Right lobe of liver (tissue), 6 donors: Measurements from ENCODE around the gene KSR2. TPM values are rescaled to one million over a fixed set of nuclear protein-coding genes. Genes with fewer than 3 reads are reported as not detected.

ENCODE experiments used
- ATAC-seq, 4 donors: fragments of 200-7000 bp; cut with Tn5 transposase; one replicate each; pipeline ENCODE4 v1.9.1; 2020; ENCODE audit warnings: mild to moderate bottlenecking in 4 of 4, moderate library complexity in 4 of 4
- DNase-seq, 3 donors: peaks; one replicate each; pipeline ENCODE4 v3.0.0-alpha.2; 2020
- H3K27ac ChIP-seq, 3 donors: fragments of 200-600 bp; one replicate each; pipeline ENCODE4 v1.8.0; 2022
- H3K27me3 ChIP-seq, 2 donors: fragments of 200-600 bp; one replicate each; pipeline ENCODE4 v1.8.0; 2022
- H3K36me3 ChIP-seq, 4 donors: fragments of 200-600 bp; sonication (generic) in 1 of 4; one replicate each; pipeline versions ENCODE4 v1.5.1 to v1.8.0; 2017 to 2022; ENCODE audit warnings: control low read depth in 1 of 4
- H3K4me1 ChIP-seq, 4 donors: fragments of 200-600 bp; sonication (generic) in 1 of 4; one replicate each; pipeline versions ENCODE4 v1.5.1 to v1.8.0; 2017 to 2022; ENCODE audit warnings: control low read depth in 1 of 4
- H3K4me3 ChIP-seq, 3 donors: fragments of 200-600 bp; one replicate each; pipeline ENCODE4 v1.8.0; 2022
- H3K9me3 ChIP-seq, 4 donors: fragments of 200-600 bp; sonication (generic) in 1 of 4; one replicate each; pipeline versions ENCODE4 v1.5.1 to v1.8.0; 2017 to 2022; ENCODE audit warnings: control low read depth in 1 of 4
- CTCF ChIP-seq, 4 donors: fragments of 200-600 bp in 3 of 4; fragments of 450-650 bp in 1 of 4; IDR thresholded peaks; one replicate each; pipeline versions ENCODE4 v1.5.1 to v1.8.0; 2016 to 2022; ENCODE audit warnings: antibody characterized with exemption in 4 of 4, mild to moderate bottlenecking in 2 of 4
- POLR2A ChIP-seq: fragments of 450-650 bp; IDR thresholded peaks from one replicate; pipeline ENCODE4 v1.6.1; 2017; ENCODE audit warnings: antibody characterized with exemption, mild to moderate bottlenecking
- WGBS: methylation state at CpG from one replicate; pipeline ENCODE4 v1.1.6; 2018; ENCODE audit warnings: low coverage, low lambda C conversion rate; ENCODE audit not compliant: insufficient coverage; ENCODE audit errors: missing lambda C conversion rate; 5-methylcytosine and 5-hydroxymethylcytosine counted together
- intact Hi-C, 2 donors: fragments of 100-400 bp; cut with DNase I; formaldehyde crosslinking; loops; one replicate each; pipeline versions ENCODE4 v1.11.2 to v1.14.1; 2022
- total RNA-seq, 6 experiments: library from RNA; depleted of rRNA in 2 of 6; stranded (reverse); fragments of >200 nt in 2 of 6; fragmentation: NEBNext Ultra II Directional in 3 of 6; extraction: Animal tissue kit (Norgen Biotek cat#: 25700) in 3 of 6; gene quantifications; one replicate each; pipeline versions ENCODE4 v1.1.0 to v1.2.4, GENCODE V29; 2016 to 2023
- donor health status: DM: no; HTN: yes; CAD: no.
- donor health status: DM: no; HTN: no; CAD: no.
- donor health status: DM: no; HTN: no; CAD: no.
- donor health status: DM: no; HTN: yes; CAD: no.
- donor health status: DM: no; HTN: yes; CAD: no.

Gene KSR2
- total RNA-seq, 6 experiments from 2014 or later = 0.02 to 0.07 (median 0.02) TPM; not detected in 2

DNA sequence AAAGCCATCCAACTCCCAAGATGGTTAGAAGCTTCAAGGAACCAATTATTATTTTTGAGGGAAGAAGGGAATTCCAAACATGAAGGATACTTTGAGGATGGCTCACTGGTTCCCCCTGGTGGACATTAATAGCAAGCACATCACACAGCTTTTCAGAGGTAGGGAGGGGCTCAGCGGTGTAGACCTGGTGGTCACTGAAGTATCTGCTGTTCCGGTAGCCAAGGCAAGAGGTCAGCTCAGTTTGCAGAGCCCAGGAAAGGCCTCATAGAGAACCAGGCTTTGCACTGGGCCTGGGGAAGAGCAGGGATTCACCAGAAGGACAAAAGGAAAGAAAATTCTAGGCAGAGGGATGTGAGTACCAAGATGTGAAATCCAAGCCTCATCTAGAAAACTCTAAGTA is 118.7 kb downstream of the KSR2 start:
- H3K4me1 ChIP-seq = no peaks in the 10 kb centered on the region
- WGBS = 6% methylated on average over 2 of the region's 2 CpGs
- ATAC-seq = peak; percentile 57 to 67 (median 64)
- no peaks in the 10 kb centered on the region for H3K36me3 ChIP-seq
- no peaks in the 10 kb centered on the region for H3K27me3 ChIP-seq
- intact Hi-C loops = no loop called here
- no peak overlapping the region for H3K4me3 ChIP-seq
- TF ChIP-seq POLR2A = no peak
- peak; percentile 66 to 91 (median 88) for TF ChIP-seq CTCF (IDR thresholded peaks at IDR 0.05)
- no peaks in the 10 kb centered on the region for H3K9me3 ChIP-seq
- H3K27ac ChIP-seq = no peak overlapping the region
- no peak for DNase-seq

DNA sequence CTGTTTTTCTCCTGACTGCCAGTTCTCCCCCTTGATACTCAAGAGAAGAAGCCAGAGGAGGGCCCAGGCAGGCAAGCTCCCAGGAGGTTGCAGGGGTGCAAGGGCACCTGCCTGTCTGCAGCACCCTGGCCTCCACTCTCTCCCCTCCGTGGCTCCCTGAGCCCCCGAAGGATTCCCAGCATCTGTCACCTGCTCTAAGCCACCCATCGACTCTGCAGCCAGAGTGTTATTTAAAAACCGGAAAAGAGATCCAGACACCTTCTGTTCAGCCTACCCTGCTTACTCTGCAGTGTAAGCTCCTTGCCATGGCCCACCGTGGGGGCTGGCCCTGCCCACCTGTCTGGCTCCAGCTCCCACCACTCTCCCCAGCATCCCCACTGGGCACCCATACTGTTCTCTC is 121.4 kb downstream of the KSR2 start:
- intact Hi-C loops = loop anchor here in 1 of 2 donors (10.0 kb wide), 1 partner anchor 613 kb away; no protein-coding TSS in a partner anchor

GRCh38 chr12:117845271-117845904 is 123.4 kb downstream of the KSR2 start:
- Histone ChIP-seq H3K27me3 (no peaks in the 10 kb centered on the region), H3K9me3 (no peaks in the 10 kb centered on the region), H3K27ac (no peak overlapping the region), H3K4me1 (no peaks in the 10 kb centered on the region), H3K36me3 (no peaks in the 10 kb centered on the region), H3K4me3 (no peak overlapping the region)
- no peak for DNase-seq
- intact Hi-C loops = loop anchor here in 1 of 2 donors (10.0 kb wide), 1 partner anchor 611 kb away; no protein-coding TSS in a partner anchor
- WGBS = 42% methylated on average over 7 of the region's 7 CpGs
- ATAC-seq = no peak
- TF ChIP-seq POLR2A = no peak
- no peak for TF ChIP-seq CTCF (IDR thresholded peaks at IDR 0.05)

More for the DNA sequence above, 121.4 kb downstream of the KSR2 start:
- 39% methylated on average over 5 of the region's 5 CpGs for WGBS
- Histone ChIP-seq H3K9me3 (no peaks in the 10 kb centered on the region), H3K27ac (no peak overlapping the region), H3K36me3 (no peaks in the 10 kb centered on the region), H3K4me1 (no peaks in the 10 kb centered on the region), H3K4me3 (no peak overlapping the region), H3K27me3 (no peaks in the 10 kb centered on the region)
- DNase-seq (no peak), ATAC-seq (no peak)
- TF ChIP-seq POLR2A = no peak
- no peak for TF ChIP-seq CTCF (IDR thresholded peaks at IDR 0.05)

DNA sequence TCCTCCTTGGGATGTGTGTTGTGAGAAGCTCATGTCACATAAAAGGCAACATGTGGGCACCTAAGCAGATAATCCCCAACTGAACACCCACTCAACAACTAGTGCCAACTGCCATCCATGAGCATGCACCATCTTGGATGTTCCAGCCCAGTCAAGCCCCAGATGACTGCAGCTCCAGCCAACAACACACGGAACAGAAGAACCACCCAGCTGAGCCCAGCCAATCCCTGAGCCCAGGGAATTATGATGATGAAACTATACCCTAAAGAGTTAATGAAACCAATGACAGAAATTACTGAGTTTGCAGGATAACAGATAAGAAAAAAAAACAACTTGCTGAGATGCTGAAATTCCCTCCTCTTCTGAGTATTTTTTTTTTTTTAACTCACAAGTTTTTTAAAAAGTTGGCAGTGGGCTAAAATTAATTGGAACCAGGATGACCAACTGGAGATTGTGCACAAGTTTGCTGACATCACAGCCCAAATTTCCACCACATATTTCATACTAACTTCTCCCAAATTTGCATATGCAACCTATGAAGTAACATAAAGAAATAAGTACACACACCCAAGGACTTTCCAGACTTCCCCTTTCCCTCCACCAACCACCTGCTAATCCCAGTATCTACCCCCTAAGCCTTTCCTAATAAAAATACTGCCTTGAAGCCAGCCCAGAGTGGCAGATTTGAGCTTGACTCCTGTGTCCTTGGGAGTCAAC is 124.5 kb downstream of the KSR2 start:
- Histone ChIP-seq H3K27me3 (no peaks in the 10 kb centered on the region), H3K4me1 (no peaks in the 10 kb centered on the region), H3K9me3 (no peaks in the 10 kb centered on the region), H3K27ac (no peak overlapping the region), H3K36me3 (no peaks in the 10 kb centered on the region), H3K4me3 (no peak overlapping the region)
- DNase-seq = no peak
- ATAC-seq = no peak
- intact Hi-C loops = loop anchor here (5.0 to 10.0 kb wide), 2 partner anchors 607 to 609 kb away; no protein-coding TSS in a partner anchor
- TF ChIP-seq POLR2A = no peak
- TF ChIP-seq CTCF (IDR thresholded peaks at IDR 0.05) = no peak
- 38% methylated on average over 1 of the region's 1 CpG for WGBS
